Measurements from ENCODE around the gene ZG16. TPM values are rescaled to one million over a fixed set of nuclear protein-coding genes. Genes with fewer than 3 reads are reported as not detected.

Gene ZG16
- total and polyA plus RNA-seq, 7 donors = 0.01 to 0.03 (median 0.01) TPM; not detected in 4

DNA sequence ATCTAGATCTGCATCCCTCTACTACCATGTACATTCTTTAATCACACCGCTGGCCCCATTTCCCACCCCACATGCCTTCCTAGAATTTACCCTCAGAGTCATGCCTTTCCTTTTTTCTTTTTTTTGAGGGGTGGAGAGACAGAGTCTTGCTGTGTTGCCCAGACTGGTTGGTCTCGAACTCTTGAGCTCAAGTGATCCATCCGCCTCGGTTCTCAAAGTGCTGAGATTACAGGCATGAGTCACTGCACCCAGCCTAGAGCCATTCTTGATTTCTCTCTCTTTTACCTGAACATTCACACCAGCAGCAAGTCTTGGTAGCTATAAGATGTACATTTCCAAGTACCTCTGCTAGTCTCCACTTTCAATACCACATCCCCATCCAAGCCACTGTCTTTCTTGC is 40.0 kb downstream of the ZG16 start:
- DNase-seq (no peak), ATAC-seq (no peak)
- Histone ChIP-seq H3K4me3 (no peak overlapping the region), H3K4me1 (peaks cover 41% of the 10 kb centered on the region), H3K27ac (no peak overlapping the region), H3K9me3 (no peaks in the 10 kb centered on the region), H3K36me3 (ENCODE audit: insufficient read depth in 1 of 2, low read depth in 1 of 2) (peaks cover 0 to 26% of the 10 kb centered on the region in 2 donors), H3K27me3 (ENCODE audit: insufficient read depth in 3 of 3, low read length in 2 of 3) (no peaks in the 10 kb centered on the region)
- intact Hi-C loops (cut with DNase I) = loop anchor here in 1 of 2 donors (5.0 kb wide), 1 partner anchor 44 kb away; the partner anchor contains the start of gene CDIPT
- 90 to 94% (median 90%) methylated on average over 4 of the region's 4 CpGs for WGBS, 3 donors
- TF ChIP-seq, protein P1, sequence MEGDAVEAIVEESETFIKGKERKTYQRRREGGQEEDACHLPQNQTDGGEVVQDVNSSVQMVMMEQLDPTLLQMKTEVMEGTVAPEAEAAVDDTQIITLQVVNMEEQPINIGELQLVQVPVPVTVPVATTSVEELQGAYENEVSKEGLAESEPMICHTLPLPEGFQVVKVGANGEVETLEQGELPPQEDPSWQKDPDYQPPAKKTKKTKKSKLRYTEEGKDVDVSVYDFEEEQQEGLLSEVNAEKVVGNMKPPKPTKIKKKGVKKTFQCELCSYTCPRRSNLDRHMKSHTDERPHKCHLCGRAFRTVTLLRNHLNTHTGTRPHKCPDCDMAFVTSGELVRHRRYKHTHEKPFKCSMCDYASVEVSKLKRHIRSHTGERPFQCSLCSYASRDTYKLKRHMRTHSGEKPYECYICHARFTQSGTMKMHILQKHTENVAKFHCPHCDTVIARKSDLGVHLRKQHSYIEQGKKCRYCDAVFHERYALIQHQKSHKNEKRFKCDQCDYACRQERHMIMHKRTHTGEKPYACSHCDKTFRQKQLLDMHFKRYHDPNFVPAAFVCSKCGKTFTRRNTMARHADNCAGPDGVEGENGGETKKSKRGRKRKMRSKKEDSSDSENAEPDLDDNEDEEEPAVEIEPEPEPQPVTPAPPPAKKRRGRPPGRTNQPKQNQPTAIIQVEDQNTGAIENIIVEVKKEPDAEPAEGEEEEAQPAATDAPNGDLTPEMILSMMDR (IDR thresholded peaks at IDR 0.05) = no peak

DNA sequence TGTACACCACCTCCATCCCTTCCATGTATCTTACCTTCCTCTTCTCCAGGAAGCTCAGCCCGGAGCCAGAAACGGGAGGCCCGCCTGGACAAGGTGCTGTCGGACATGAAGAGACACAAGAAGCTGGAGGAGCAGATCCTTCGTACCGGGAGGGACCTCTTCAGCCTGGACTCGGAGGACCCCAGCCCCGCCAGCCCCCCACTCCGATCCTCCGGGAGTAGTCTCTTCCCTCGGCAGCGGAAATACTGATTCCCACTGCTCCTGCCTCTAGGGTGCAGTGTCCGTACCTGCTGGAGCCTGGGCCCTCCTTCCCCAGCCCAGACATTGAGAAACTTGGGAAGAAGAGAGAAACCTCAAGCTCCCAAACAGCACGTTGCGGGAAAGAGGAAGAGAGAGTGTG is 41.5 kb downstream of the ZG16 start:
- H3K4me1 ChIP-seq = peaks cover 45% of the 10 kb centered on the region
- WGBS, 3 donors = 74 to 86% (median 82%) methylated on average over 15 of the region's 15 CpGs
- DNase-seq = no peak
- intact Hi-C loops (cut with DNase I) = loop anchor here in 1 of 2 donors (5.0 kb wide), 1 partner anchor 43 kb away; the partner anchor contains the start of gene CDIPT
- H3K36me3 ChIP-seq (ENCODE audit: insufficient read depth in 1 of 2, low read depth in 1 of 2) = peaks cover 0 to 26% of the 10 kb centered on the region in 2 donors
- H3K4me3 ChIP-seq = no peak overlapping the region
- peak overlapping the region; percentile 80 for H3K27ac ChIP-seq
- ATAC-seq = no peak
- TF ChIP-seq, protein P1 (IDR thresholded peaks at IDR 0.05) = no peak
- no peaks in the 10 kb centered on the region for H3K9me3 ChIP-seq
- no peaks in the 10 kb centered on the region for H3K27me3 ChIP-seq (ENCODE audit: insufficient read depth in 3 of 3, low read length in 2 of 3)

DNA sequence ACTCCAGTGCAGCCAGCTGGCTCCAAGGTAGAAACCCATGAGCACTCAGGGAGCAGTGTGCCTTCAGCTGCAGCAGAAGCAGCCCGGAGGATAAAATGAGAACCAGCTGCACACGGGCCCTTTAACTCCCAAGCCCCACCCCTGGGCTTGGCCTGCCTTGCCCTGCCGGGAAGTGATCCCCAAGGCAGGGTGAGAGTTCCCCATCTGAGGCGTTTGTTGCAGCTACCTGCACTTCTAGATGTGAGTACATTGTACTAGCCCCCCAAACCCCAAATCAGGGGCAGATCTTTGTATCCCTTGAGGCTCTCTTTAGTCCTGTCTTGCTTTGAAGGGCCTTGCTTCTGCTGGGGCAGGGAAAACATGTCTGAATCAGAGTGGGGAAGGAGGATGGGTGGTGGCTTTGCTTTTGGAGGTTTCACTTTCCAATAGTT is 42.2 kb downstream of the ZG16 start, which contains the start of gene MVP:
MVP (plus strand) TSS at position 192 of the 431 bp plus-strand sequence. CDS start 10,088 bp downstream, outside the sequence.
- intact Hi-C loops (cut with DNase I) = no loop called here
- ATAC-seq = peak; percentile 29 to 45 (median 34)

DNA sequence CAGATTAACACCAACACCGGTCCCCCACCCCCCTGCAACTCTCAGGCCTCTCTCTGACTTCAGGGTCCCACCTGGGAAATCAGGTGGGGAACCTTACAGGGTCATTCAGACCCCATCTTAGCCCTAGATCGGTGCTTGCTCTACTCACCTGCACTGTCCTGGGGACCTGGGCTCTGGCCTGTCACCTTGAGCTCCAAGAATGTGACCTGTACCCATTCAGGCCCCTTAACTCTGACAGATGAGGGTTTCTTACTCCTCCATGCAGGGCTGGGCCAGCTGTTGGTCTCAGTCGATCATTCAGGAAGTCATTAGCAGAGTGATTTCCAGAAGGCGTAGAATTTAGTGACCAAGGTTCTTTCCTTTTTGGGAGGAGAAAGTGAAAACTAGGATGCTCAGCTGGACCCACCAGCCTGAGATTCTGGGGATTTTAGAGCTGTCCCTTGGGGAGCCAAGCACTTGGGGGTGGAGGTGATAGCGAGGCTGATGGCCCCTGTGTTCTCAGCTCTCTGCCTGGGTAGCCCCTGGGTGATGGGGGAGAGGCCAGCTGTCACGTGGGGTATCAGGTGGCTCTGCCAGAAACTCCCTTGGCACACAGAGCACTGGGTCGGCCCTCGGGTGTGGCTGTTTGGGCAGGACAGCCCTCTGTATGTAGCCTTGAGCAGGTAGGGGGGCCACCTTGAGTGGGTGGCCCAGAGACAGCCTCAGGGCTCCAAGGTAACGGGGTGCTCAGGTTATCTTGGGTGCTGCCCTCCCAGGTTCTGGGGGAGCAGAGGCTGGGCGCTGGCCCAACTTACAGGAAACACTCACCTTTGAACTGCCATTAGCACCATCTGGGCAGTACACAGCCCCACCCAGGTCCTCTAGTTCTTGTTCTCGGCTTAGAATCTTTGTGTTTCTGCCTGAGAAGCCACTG is 42.9 kb downstream of the ZG16 start:
- peaks cover 50% of the 10 kb centered on the region for H3K4me1 ChIP-seq
- H3K4me3 ChIP-seq = peak overlapping the region; percentile 69
- TF ChIP-seq, protein P1 (IDR thresholded peaks at IDR 0.05) = no peak
- H3K36me3 ChIP-seq (ENCODE audit: insufficient read depth in 1 of 2, low read depth in 1 of 2) = peaks cover 0 to 26% of the 10 kb centered on the region in 2 donors
- ATAC-seq (peak; percentile 32 to 59 (median 40)), DNase-seq (peak in 1 of 2 donors; percentile 76)
- WGBS, 3 donors = 23 to 25% (median 24%) methylated on average over 10 to 11 of the region's 11 CpGs
- intact Hi-C loops (cut with DNase I) = no loop called here
- H3K27me3 ChIP-seq (ENCODE audit: insufficient read depth in 3 of 3, low read length in 2 of 3) = no peaks in the 10 kb centered on the region
- no peaks in the 10 kb centered on the region for H3K9me3 ChIP-seq
- peak overlapping the region; percentile 80 for H3K27ac ChIP-seq

More for the DNA sequence above, 42.2 kb downstream of the ZG16 start, which contains the start of gene MVP:
- TF ChIP-seq, protein P1 (IDR thresholded peaks at IDR 0.05) = no peak
- peaks cover 48% of the 10 kb centered on the region for H3K4me1 ChIP-seq
- no peaks in the 10 kb centered on the region for H3K27me3 ChIP-seq (ENCODE audit: insufficient read depth in 3 of 3, low read length in 2 of 3)
- H3K36me3 ChIP-seq (ENCODE audit: insufficient read depth in 1 of 2, low read depth in 1 of 2) = peaks cover 0 to 26% of the 10 kb centered on the region in 2 donors
- DNase-seq = peak; percentile 68 to 73
- no peaks in the 10 kb centered on the region for H3K9me3 ChIP-seq
- 0 to 1% (median 0%) methylated on average over 4 of the region's 4 CpGs for WGBS, 3 donors
- peak within 1 kb of the TSS; percentile 69 for H3K4me3 ChIP-seq
- peak within 1 kb of the TSS; percentile 80 for H3K27ac ChIP-seq

Data from psoas muscle (tissue), 8 donors.